Liver (tissue), 3 donors: ENCODE data around the gene CYSRT1.

ENCODE experiments used
- EGR1 ChIP-seq, 2 donors: IDR thresholded peaks; 2 replicates each; pipeline ENCODE4 v1.6.1; 2016 to 2018; ENCODE audit warnings: antibody characterized with exemption in 2 of 2, low read depth in 2 of 2
- FOXA1 ChIP-seq: IDR thresholded peaks from 2 replicates; pipeline ENCODE4 v1.6.1; 2016; ENCODE audit warnings: antibody characterized with exemption
- GABPA ChIP-seq, 2 donors: IDR thresholded peaks in 1 of 2; conservative IDR thresholded peaks in 1 of 2; 2 replicates each; pipeline ENCODE4 v1.6.1; 2016; ENCODE audit warnings: antibody characterized with exemption in 2 of 2, mild to moderate bottlenecking in 1 of 2, moderate library complexity in 1 of 2
- NR2F2 ChIP-seq: IDR thresholded peaks from 2 replicates; pipeline ENCODE4 v1.6.1; 2016; ENCODE audit warnings: antibody characterized with exemption
- RAD21 ChIP-seq, 2 donors: IDR thresholded peaks; 2 replicates each; pipeline ENCODE4 v1.6.1; 2016; ENCODE audit warnings: antibody characterized with exemption in 2 of 2, mild to moderate bottlenecking in 2 of 2
- SP1 ChIP-seq: IDR thresholded peaks from 2 replicates; pipeline ENCODE4 v1.6.1; 2018; ENCODE audit warnings: antibody characterized with exemption, mild to moderate bottlenecking
- TAF1 ChIP-seq: conservative IDR thresholded peaks from 2 replicates; pipeline ENCODE4 v1.6.1; 2016; ENCODE audit warnings: antibody characterized with exemption, mild to moderate bottlenecking
- TF ChIP-seq, protein P1 (sequence below): fragments of 150-350 bp; IDR thresholded peaks from 2 replicates; pipeline ENCODE4 v1.5.1; 2017; ENCODE audit warnings: improper control_type of control experiment, low read depth, low read length; ENCODE audit not compliant: missing input control
- TF ChIP-seq, protein P2 (sequence below): IDR thresholded peaks from 2 replicates; pipeline ENCODE4 v1.6.1; 2016; ENCODE audit warnings: antibody characterized with exemption
- TF ChIP-seq, protein P3 (sequence below): IDR thresholded peaks from 2 replicates; pipeline ENCODE4 v1.6.1; 2016; ENCODE audit warnings: antibody characterized with exemption, mild to moderate bottlenecking
- TF ChIP-seq, protein P4 (sequence below): IDR thresholded peaks from 2 replicates; pipeline ENCODE4 v1.6.1; 2016; ENCODE audit warnings: antibody characterized with exemption
- donor health status: healthy.
- donor health status: healthy.

DNA sequence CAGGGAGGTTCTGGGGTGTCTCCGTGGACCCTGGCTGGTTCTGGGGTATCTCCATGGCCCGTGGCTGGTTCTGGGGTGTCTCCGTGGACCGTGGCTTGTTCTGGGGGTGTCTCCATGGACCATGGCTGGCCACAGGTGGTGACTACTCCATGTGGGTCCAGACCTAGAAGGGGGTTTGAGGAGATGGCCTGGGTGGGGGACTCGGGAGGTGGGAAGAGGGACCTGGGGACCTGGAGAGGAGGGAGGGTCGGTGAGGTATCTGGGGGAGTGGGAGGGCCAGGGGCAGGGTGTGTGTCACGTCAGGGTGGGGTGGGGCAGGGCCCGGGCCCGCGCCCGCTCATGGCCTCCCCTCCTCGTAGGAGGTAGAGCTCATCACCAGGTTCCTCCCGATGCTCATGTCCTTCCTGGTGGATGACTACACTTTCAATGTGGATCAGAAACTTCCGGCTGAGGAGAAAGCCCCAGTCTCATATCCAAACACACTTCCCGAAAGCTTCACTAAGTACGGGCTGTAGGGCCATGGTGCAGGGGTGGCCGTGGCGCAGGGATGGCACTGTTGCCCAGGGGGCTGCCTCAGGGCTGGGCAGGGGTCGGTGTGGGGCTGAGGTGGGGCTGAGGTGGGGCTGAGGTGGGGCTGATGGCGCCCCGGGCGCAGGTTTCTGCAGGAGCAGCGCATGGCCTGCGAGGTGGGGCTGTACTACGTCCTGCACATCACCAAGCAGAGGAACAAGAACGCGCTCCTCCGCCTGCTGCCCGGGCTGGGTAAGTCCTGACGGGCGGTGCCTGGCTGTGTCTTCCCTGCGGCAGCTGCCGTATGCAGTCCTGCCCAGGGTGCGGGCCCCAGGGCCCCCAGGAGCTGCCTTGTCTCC, 41.8 kb downstream of the CYSRT1 start:
- TF ChIP-seq, protein P1, sequence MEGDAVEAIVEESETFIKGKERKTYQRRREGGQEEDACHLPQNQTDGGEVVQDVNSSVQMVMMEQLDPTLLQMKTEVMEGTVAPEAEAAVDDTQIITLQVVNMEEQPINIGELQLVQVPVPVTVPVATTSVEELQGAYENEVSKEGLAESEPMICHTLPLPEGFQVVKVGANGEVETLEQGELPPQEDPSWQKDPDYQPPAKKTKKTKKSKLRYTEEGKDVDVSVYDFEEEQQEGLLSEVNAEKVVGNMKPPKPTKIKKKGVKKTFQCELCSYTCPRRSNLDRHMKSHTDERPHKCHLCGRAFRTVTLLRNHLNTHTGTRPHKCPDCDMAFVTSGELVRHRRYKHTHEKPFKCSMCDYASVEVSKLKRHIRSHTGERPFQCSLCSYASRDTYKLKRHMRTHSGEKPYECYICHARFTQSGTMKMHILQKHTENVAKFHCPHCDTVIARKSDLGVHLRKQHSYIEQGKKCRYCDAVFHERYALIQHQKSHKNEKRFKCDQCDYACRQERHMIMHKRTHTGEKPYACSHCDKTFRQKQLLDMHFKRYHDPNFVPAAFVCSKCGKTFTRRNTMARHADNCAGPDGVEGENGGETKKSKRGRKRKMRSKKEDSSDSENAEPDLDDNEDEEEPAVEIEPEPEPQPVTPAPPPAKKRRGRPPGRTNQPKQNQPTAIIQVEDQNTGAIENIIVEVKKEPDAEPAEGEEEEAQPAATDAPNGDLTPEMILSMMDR: no peak
- TF ChIP-seq EGR1 (IDR thresholded peaks at IDR 0.05; ENCODE audit: low read depth in 2 of 2) (no peak), SP1 (no peak), NR2F2 (no peak), FOXA1 (no peak), TAF1 (no peak), RAD21 (IDR thresholded peaks at IDR 0.05) (no peak), GABPA (IDR thresholded peaks at IDR 0.05 in 1 of 2, conservative IDR thresholded peaks at IDR 0.05 in 1 of 2) (no peak)
- TF ChIP-seq, protein P2, sequence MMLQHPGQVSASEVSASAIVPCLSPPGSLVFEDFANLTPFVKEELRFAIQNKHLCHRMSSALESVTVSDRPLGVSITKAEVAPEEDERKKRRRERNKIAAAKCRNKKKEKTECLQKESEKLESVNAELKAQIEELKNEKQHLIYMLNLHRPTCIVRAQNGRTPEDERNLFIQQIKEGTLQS: no peak
- TF ChIP-seq, protein P3, sequence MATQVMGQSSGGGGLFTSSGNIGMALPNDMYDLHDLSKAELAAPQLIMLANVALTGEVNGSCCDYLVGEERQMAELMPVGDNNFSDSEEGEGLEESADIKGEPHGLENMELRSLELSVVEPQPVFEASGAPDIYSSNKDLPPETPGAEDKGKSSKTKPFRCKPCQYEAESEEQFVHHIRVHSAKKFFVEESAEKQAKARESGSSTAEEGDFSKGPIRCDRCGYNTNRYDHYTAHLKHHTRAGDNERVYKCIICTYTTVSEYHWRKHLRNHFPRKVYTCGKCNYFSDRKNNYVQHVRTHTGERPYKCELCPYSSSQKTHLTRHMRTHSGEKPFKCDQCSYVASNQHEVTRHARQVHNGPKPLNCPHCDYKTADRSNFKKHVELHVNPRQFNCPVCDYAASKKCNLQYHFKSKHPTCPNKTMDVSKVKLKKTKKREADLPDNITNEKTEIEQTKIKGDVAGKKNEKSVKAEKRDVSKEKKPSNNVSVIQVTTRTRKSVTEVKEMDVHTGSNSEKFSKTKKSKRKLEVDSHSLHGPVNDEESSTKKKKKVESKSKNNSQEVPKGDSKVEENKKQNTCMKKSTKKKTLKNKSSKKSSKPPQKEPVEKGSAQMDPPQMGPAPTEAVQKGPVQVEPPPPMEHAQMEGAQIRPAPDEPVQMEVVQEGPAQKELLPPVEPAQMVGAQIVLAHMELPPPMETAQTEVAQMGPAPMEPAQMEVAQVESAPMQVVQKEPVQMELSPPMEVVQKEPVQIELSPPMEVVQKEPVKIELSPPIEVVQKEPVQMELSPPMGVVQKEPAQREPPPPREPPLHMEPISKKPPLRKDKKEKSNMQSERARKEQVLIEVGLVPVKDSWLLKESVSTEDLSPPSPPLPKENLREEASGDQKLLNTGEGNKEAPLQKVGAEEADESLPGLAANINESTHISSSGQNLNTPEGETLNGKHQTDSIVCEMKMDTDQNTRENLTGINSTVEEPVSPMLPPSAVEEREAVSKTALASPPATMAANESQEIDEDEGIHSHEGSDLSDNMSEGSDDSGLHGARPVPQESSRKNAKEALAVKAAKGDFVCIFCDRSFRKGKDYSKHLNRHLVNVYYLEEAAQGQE: no peak
- TF ChIP-seq, protein P4, sequence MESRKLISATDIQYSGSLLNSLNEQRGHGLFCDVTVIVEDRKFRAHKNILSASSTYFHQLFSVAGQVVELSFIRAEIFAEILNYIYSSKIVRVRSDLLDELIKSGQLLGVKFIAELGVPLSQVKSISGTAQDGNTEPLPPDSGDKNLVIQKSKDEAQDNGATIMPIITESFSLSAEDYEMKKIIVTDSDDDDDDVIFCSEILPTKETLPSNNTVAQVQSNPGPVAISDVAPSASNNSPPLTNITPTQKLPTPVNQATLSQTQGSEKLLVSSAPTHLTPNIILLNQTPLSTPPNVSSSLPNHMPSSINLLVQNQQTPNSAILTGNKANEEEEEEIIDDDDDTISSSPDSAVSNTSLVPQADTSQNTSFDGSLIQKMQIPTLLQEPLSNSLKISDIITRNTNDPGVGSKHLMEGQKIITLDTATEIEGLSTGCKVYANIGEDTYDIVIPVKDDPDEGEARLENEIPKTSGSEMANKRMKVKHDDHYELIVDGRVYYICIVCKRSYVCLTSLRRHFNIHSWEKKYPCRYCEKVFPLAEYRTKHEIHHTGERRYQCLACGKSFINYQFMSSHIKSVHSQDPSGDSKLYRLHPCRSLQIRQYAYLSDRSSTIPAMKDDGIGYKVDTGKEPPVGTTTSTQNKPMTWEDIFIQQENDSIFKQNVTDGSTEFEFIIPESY: no peak
